Measurements from ENCODE around the gene TROAP.

- no peak for TF ChIP-seq CTCF (IDR thresholded peaks at IDR 0.05)
- no peak for TF ChIP-seq POLR2A (IDR thresholded peaks at IDR 0.05)
Measured at GRCh38 chr12:49297695-49298060, 25.4 kb upstream of the TROAP start.

Measured in body of pancreas (tissue), 4 donors.